ENCODE results near the gene TSGA10.

- TF ChIP-seq CEBPB (IDR thresholded peaks at IDR 0.05; ENCODE audit: low read depth) (no peak), JUND (IDR thresholded peaks at IDR 0.05) (no peak), POLR2A (IDR thresholded peaks at IDR 0.05; ENCODE audit: borderline replicate concordance, extremely low read depth, insufficient read depth, insufficient read length) (no peak)
Observed at GRCh38 chr2:98959810-98960507, 194.8 kb downstream of the TSGA10 start.

All from HCT116 (cell line).